K562 (cell line): Measurements from ENCODE around the gene ZNF500. TPM values are rescaled to one million over a fixed set of nuclear protein-coding genes. Genes with fewer than 3 reads are reported as not detected.

ENCODE experiments used
- ATF1 ChIP-seq, 2 experiments: fragments of 450-650 bp in 1 of 2; IDR thresholded peaks; 2 replicates each; pipeline ENCODE4 v1.6.1; 2016; ENCODE audit warnings: missing compliant biosample characterization in 1 of 2, missing genetic modification characterization in 1 of 2
- DEAF1 ChIP-seq: fragments of 450-650 bp; formaldehyde crosslinking; IDR thresholded peaks from 2 replicates; pipeline ENCODE4 v1.4.0; 2020; ENCODE audit warnings: mild to moderate bottlenecking, moderate library complexity
- HMGXB4 ChIP-seq: sonication (generic); formaldehyde crosslinking; IDR thresholded peaks from 2 replicates; pipeline ENCODE4 v1.8.1; 2023; ENCODE audit warnings: mild to moderate bottlenecking, missing genetic modification reagents
- HNRNPH1 ChIP-seq: fragments of 200-400 bp; formaldehyde crosslinking; optimal IDR thresholded peaks from 2 replicates; pipeline ENCODE3; 2017; ENCODE audit warnings: low read depth, mild to moderate bottlenecking, low read length, moderate library complexity
- ID3 ChIP-seq, 2 experiments: fragments of 250-450 bp in 1 of 2; fragments of 450-650 bp in 1 of 2; sonication (Bioruptor Pico) in 1 of 2; IDR thresholded peaks; 2 replicates each; pipeline versions ENCODE4 v1.6.1 to v1.8.0; 2016 to 2021; ENCODE audit warnings: mild to moderate bottlenecking in 2 of 2, moderate library complexity in 2 of 2, missing compliant biosample characterization in 1 of 2, missing genetic modification characterization in 1 of 2
- MEF2D ChIP-seq: conservative IDR thresholded peaks from 2 replicates; pipeline ENCODE4 v1.6.1; 2016; ENCODE audit warnings: low read depth, missing genetic modification characterization, missing compliant biosample characterization
- NR1H2 ChIP-seq: sonication (generic); formaldehyde crosslinking; IDR thresholded peaks from 2 replicates; pipeline ENCODE4 v1.4.0; 2020; ENCODE audit warnings: mild to moderate bottlenecking, missing genetic modification reagents
- PCBP1 ChIP-seq: fragments of 200-400 bp; formaldehyde crosslinking; IDR thresholded peaks from 2 replicates; pipeline ENCODE4 v1.6.1; 2018; ENCODE audit warnings: mild to moderate bottlenecking, low read depth, low read length; ENCODE audit not compliant: poor library complexity, severe bottlenecking
- RREB1 ChIP-seq: fragments of 250-450 bp; sonication (Bioruptor Pico); IDR thresholded peaks from 2 replicates; pipeline ENCODE4 v1.4.0; 2020
- TSHZ1 ChIP-seq: fragments of 250-450 bp; sonication (Bioruptor Pico); IDR thresholded peaks from 2 replicates; pipeline ENCODE4 v1.4.0; 2020; ENCODE audit warnings: mild to moderate bottlenecking, moderate library complexity
- ZNF253 ChIP-seq: fragments of 250-450 bp; sonication (Bioruptor Pico); conservative IDR thresholded peaks from 2 replicates; pipeline ENCODE4 v1.6.1; 2021; ENCODE audit warnings: mild to moderate bottlenecking
- ZNF551 ChIP-seq: fragments of 250-450 bp; sonication (Bioruptor Pico); IDR thresholded peaks from 2 replicates; pipeline ENCODE4 v1.5.0; 2021; ENCODE audit warnings: mild to moderate bottlenecking, moderate library complexity
- ZNF764 ChIP-seq: fragments of 250-450 bp; sonication (Bioruptor Pico); IDR thresholded peaks from 2 replicates; pipeline ENCODE4 v1.4.0; 2020; ENCODE audit warnings: low read depth, mild to moderate bottlenecking, moderate library complexity
- polyA plus RNA-seq, 8 experiments: library from polyadenylated mRNA; depleted of rRNA in 4 of 8; stranded (reverse) in 5 of 8; unstranded in 3 of 8; fragments of >200 nt; fragmentation: Nextera tagmentation in 2 of 8; fragmentation: Illumina TruSeq in 1 of 8; extraction: Ambion mirVana in 2 of 8; extraction: Trizol in 1 of 8; gene quantifications; 2 replicates each; pipeline versions ENCODE4 v1.2.1 to v1.2.3, GENCODE V29; 2011 to 2014; ENCODE audit warnings: inconsistent platforms in 1 of 8, missing spikeins in 1 of 8
- total RNA-seq, 7 experiments: library from RNA; depleted of rRNA in 6 of 7; stranded (reverse); fragments of >200 nt in 6 of 7; fragmentation: Illumina TruSeq in 2 of 7; extraction: Trizol in 2 of 7; gene quantifications; 2 replicates each; pipeline versions ENCODE4 v1.2.1 to v1.2.3, GENCODE V29; 2011 to 2021; ENCODE audit warnings: low replicate concordance in 1 of 7

Gene ZNF500
- total and polyA plus RNA-seq, 9 of the 15 experiments (the other 6 are each of a cell fraction or from before 2014, with no cell fraction given), result 0.80 to 20.8 (median 5.3) TPM

- TF ChIP-seq DEAF1 (CRISPR knock-in tag) (no peak), ZNF764 (no peak), ID3 (CRISPR knock-in tag; IDR thresholded peaks at IDR 0.05) (no peak), ID3 (tag; IDR thresholded peaks at IDR 0.05) (no peak), NR1H2 (no peak), RREB1 (CRISPR knock-in tag) (peak; percentile 58; the same call in 1 of the 2 replicates), ATF1 (CRISPR knock-in tag; IDR thresholded peaks at IDR 0.05) (no peak), ATF1 (tag; IDR thresholded peaks at IDR 0.05) (0 out of 2 replicates have a peak, but pooled peaks have one; percentile 30), MEF2D (tag) (no peak), ZNF253 (no peak), TSHZ1 (CRISPR knock-in tag) (no peak), HMGXB4 (no peak), ZNF551 (CRISPR knock-in tag) (no peak), HNRNPH1 (peak; percentile 31), PCBP1 (peak; percentile 83)
Measured at GRCh38 chr16:4802659-4803287, 35.8 kb upstream of the ZNF500 start (continued).
